Astrocyte (in vitro differentiated cells and primary cell): ENCODE data around the gene DDR2. TPM values are rescaled to one million over a fixed set of nuclear protein-coding genes. Genes with fewer than 3 reads are reported as not detected.
A peak's percentile ranks its signal among the peaks of the same experiment; 100 is the strongest.

Source experiments
- DNase-seq: peaks from one replicate; pipeline ENCODE4 v3.0.0-alpha.2; 2010; ENCODE audit warnings: low read depth
- FAIRE-seq: peaks from 2 replicates; lab custom pipeline; 2011; peaks lifted over from hg19 to GRCh38; lab: Jason Lieb, UNC
- H2AFZ ChIP-seq: 2 replicates; pipeline ENCODE4 v1.6.0; 2012; ENCODE audit warnings: low read depth, low read length, inconsistent platforms
- H3K27ac ChIP-seq: 2 replicates; pipeline ENCODE4 v1.5.1; 2011; ENCODE audit warnings: low read depth, low read length, inconsistent platforms
- H3K27me3 ChIP-seq: 2 replicates; pipeline ENCODE4 v1.6.0; 2011; ENCODE audit warnings: low read length, inconsistent platforms; ENCODE audit not compliant: insufficient read depth
- H3K36me3 ChIP-seq: 2 replicates; pipeline ENCODE4 v1.5.1; 2011; ENCODE audit warnings: low read length, inconsistent platforms; ENCODE audit not compliant: insufficient read depth
- H3K4me1 ChIP-seq: 2 replicates; pipeline ENCODE4 v1.5.1; 2011; ENCODE audit warnings: low read length, inconsistent platforms; ENCODE audit not compliant: insufficient read depth
- H3K4me2 ChIP-seq: 2 replicates; pipeline ENCODE4 v1.6.0; 2012; ENCODE audit warnings: low read length, inconsistent platforms
- H3K4me3 ChIP-seq: 2 replicates; pipeline ENCODE4 v1.5.1; 2011; ENCODE audit warnings: low read depth, mild to moderate bottlenecking, low read length, inconsistent platforms; ENCODE audit not compliant: insufficient read depth
- H3K79me2 ChIP-seq: 2 replicates; pipeline ENCODE4 v1.6.0; 2012; ENCODE audit warnings: mild to moderate bottlenecking, low read length, inconsistent platforms; ENCODE audit not compliant: insufficient read depth
- H3K9ac ChIP-seq: 2 replicates; pipeline ENCODE4 v1.6.0; 2012; ENCODE audit warnings: mild to moderate bottlenecking, low read length, inconsistent platforms
- H3K9me3 ChIP-seq: 2 replicates; pipeline ENCODE4 v1.5.1; 2012; ENCODE audit warnings: low read depth, mild to moderate bottlenecking, low read length, inconsistent platforms; ENCODE audit not compliant: insufficient read depth
- H4K20me1 ChIP-seq: 2 replicates; pipeline ENCODE4 v1.6.0; 2012; ENCODE audit warnings: low read length, inconsistent platforms; ENCODE audit not compliant: insufficient read depth
- H3K27ac Mint-ChIP-seq: one replicate; pipeline ENCODE4 v1.8.0; 2021; ENCODE audit warnings: mild to moderate bottlenecking, mixed read lengths; ENCODE audit not compliant: unreplicated experiment
- H3K27me3 Mint-ChIP-seq: one replicate; pipeline ENCODE4 v1.8.0; 2021; ENCODE audit warnings: low read depth, mixed read lengths; ENCODE audit not compliant: unreplicated experiment
- H3K36me3 Mint-ChIP-seq: one replicate; pipeline ENCODE4 v1.8.0; 2021; ENCODE audit warnings: low read depth, mixed read lengths; ENCODE audit not compliant: unreplicated experiment
- H3K4me1 Mint-ChIP-seq: one replicate; pipeline ENCODE4 v1.8.0; 2021; ENCODE audit warnings: low read depth, mixed read lengths; ENCODE audit not compliant: unreplicated experiment
- H3K4me3 Mint-ChIP-seq: one replicate; pipeline ENCODE4 v1.8.0; 2021; ENCODE audit warnings: mild to moderate bottlenecking, moderate library complexity, mixed read lengths; ENCODE audit not compliant: unreplicated experiment
- H3K9me3 Mint-ChIP-seq: one replicate; pipeline ENCODE4 v1.8.0; 2021; ENCODE audit warnings: mild to moderate bottlenecking, mixed read lengths; ENCODE audit not compliant: unreplicated experiment
- CTCF ChIP-seq: IDR thresholded peaks from 2 replicates; pipeline ENCODE4 v1.5.1; 2011; ENCODE audit warnings: low read depth, mild to moderate bottlenecking, inconsistent platforms, low read length, moderate library complexity; ENCODE audit not compliant: insufficient read depth
- EZH2 ChIP-seq: IDR thresholded peaks from 2 replicates; pipeline ENCODE4 v1.6.1; 2012; ENCODE audit warnings: mild to moderate bottlenecking, low read length, inconsistent platforms; ENCODE audit not compliant: insufficient read depth
- total RNA-seq: library from RNA; stranded (reverse); gene quantifications from 2 replicates; pipeline ENCODE4 v1.2.1, GENCODE V29; 2021

The DDR2 gene
- total RNA-seq, 1 donor from 2014 or later: 15.3 TPM

GRCh38 chr1:162626094-162626493 is 6.2 kb upstream of the DDR2 start:
- Histone ChIP-seq H3K27me3 (no peaks in the 10 kb centered on the region), H3K4me1 (peaks cover 14% of the 10 kb centered on the region), H3K36me3 (no peaks in the 10 kb centered on the region), H3K79me2 (no peaks in the 10 kb centered on the region), H3K4me3 (no peak overlapping the region), H3K9ac (no peak overlapping the region), H3K4me2 (no peak overlapping the region), H2AFZ (no peak overlapping the region), H3K9me3 (no peaks in the 10 kb centered on the region), H3K27ac (no peak overlapping the region), H4K20me1 (no peaks in the 10 kb centered on the region)
- Mint-ChIP-seq H3K27ac (no peak overlapping the region), H3K36me3 (peaks cover 2% of the 10 kb centered on the region), H3K4me1 (peaks cover 26% of the 10 kb centered on the region), H3K27me3 (no peaks in the 10 kb centered on the region), H3K9me3 (peaks cover 2% of the 10 kb centered on the region), H3K4me3 (no peak overlapping the region)
- FAIRE-seq (no peak), DNase-seq (no peak)
- TF ChIP-seq CTCF (no peak), EZH2 (no peak)

GRCh38 chr1:162626761-162627160 is 5.5 kb upstream of the DDR2 start:
- Histone ChIP-seq H4K20me1 (no peaks in the 10 kb centered on the region), H3K4me3 (no peak overlapping the region), H3K36me3 (no peaks in the 10 kb centered on the region), H3K27me3 (no peaks in the 10 kb centered on the region), H3K27ac (no peak overlapping the region), H3K9me3 (no peaks in the 10 kb centered on the region), H3K4me1 (peaks cover 21% of the 10 kb centered on the region), H3K4me2 (no peak overlapping the region), H2AFZ (no peak overlapping the region), H3K9ac (no peak overlapping the region), H3K79me2 (no peaks in the 10 kb centered on the region)
- FAIRE-seq (peak; percentile 56), DNase-seq (no peak)
- H3K9me3 Mint-ChIP-seq: peaks cover 2% of the 10 kb centered on the region
- H3K4me3 Mint-ChIP-seq: no peak overlapping the region
- TF ChIP-seq EZH2 (no peak), CTCF (no peak)
- H3K27ac Mint-ChIP-seq: no peak overlapping the region
- peaks cover 33% of the 10 kb centered on the region for H3K4me1 Mint-ChIP-seq
- H3K36me3 Mint-ChIP-seq: peaks cover 2% of the 10 kb centered on the region
- H3K27me3 Mint-ChIP-seq: no peaks in the 10 kb centered on the region

- Histone ChIP-seq H3K4me1 (peaks cover 27% of the 10 kb centered on the region), H3K4me3 (no peak overlapping the region), H3K4me2 (no peak overlapping the region), H3K9me3 (no peaks in the 10 kb centered on the region), H3K27ac (no peak overlapping the region), H3K79me2 (peaks cover under 1% of the 10 kb centered on the region), H2AFZ (no peak overlapping the region), H3K9ac (no peak overlapping the region), H4K20me1 (no peaks in the 10 kb centered on the region), H3K36me3 (no peaks in the 10 kb centered on the region), H3K27me3 (no peaks in the 10 kb centered on the region)
- H3K9me3 Mint-ChIP-seq: peaks cover 3% of the 10 kb centered on the region
- no peak for DNase-seq
- no peak overlapping the region for H3K27ac Mint-ChIP-seq
- no peaks in the 10 kb centered on the region for H3K27me3 Mint-ChIP-seq
- H3K36me3 Mint-ChIP-seq: peaks cover 3% of the 10 kb centered on the region
- peaks cover 35% of the 10 kb centered on the region for H3K4me1 Mint-ChIP-seq
- FAIRE-seq: no peak
- TF ChIP-seq EZH2 (no peak), CTCF (peak; percentile 27)
- H3K4me3 Mint-ChIP-seq: no peak overlapping the region
Measured at GRCh38 chr1:162627662-162628296, 4.5 kb upstream of the DDR2 start.
